ENCODE measurements around the gene GPHN. TPM values are rescaled to one million over a fixed set of nuclear protein-coding genes. Genes with fewer than 3 reads are reported as not detected.
"Not testable (repeated sequence)": the region's sequence is repeated elsewhere in the genome, so short reads cannot be mapped to it uniquely, and the experiment has no call there.

GPHN gene
- total RNA-seq, 4 donors from 2014 or later: 9.1 to 21.1 (median 15.9) TPM

GRCh38 chr14:66543996-66544395, 36.0 kb downstream of the GPHN start:
- no peaks in the 10 kb centered on the region for H3K27me3 ChIP-seq
- intact Hi-C loops (cut with DNase I): no loop called here
- H3K9me3 ChIP-seq: no peaks in the 10 kb centered on the region
- WGBS: 77% methylated on average over 2 of the region's 2 CpGs
- H3K4me1 ChIP-seq: peaks cover 4 to 11% (median 6%) of the 10 kb centered on the region in 4 donors
- no peak overlapping the region for H3K4me3 ChIP-seq
- H3K36me3 ChIP-seq: no peaks in the 10 kb centered on the region
- no peak for TF ChIP-seq POLR2A (IDR thresholded peaks at IDR 0.05; ENCODE audit: low read depth)
- TF ChIP-seq POLR2AphosphoS5 (IDR thresholded peaks at IDR 0.05): no peak
- no peak for TF ChIP-seq CTCF (IDR thresholded peaks at IDR 0.05)
- TF ChIP-seq EP300 (IDR thresholded peaks at IDR 0.05): no peak
- no peak for DNase-seq (ENCODE audit: extremely low spot score)
- no peak overlapping the region for H3K27ac ChIP-seq (replicated peaks in 1 of 4)

GRCh38 chr14:66545191-66545590, 37.2 kb downstream of the GPHN start:
- DNase-seq (ENCODE audit: extremely low spot score); H3K4me1 ChIP-seq; H3K9me3 ChIP-seq; intact Hi-C loops (cut with DNase I); H3K27me3 ChIP-seq; H3K36me3 ChIP-seq; H3K4me3 ChIP-seq; H3K27ac ChIP-seq (replicated peaks in 1 of 4): not testable (repeated sequence)
- no CpG with 5 or more reads among the region's 32 CpGs for WGBS

GRCh38 chr14:66545751-66546150, 37.8 kb downstream of the GPHN start:
- H3K27me3 ChIP-seq; H3K4me3 ChIP-seq; H3K4me1 ChIP-seq; H3K36me3 ChIP-seq; H3K9me3 ChIP-seq; H3K27ac ChIP-seq (replicated peaks in 1 of 4); intact Hi-C loops (cut with DNase I); DNase-seq (ENCODE audit: extremely low spot score): not testable (repeated sequence)
- no CpG with 5 or more reads among the region's 32 CpGs for WGBS

GRCh38 chr14:66563731-66564130, 55.8 kb downstream of the GPHN start:
- 100% methylated on average over 2 of the region's 2 CpGs for WGBS
- no peaks in the 10 kb centered on the region for H3K27me3 ChIP-seq
- TF ChIP-seq POLR2A (IDR thresholded peaks at IDR 0.05; ENCODE audit: low read depth) (no peak), POLR2AphosphoS5 (IDR thresholded peaks at IDR 0.05) (no peak), EP300 (IDR thresholded peaks at IDR 0.05) (no peak), CTCF (IDR thresholded peaks at IDR 0.05) (no peak)
- H3K4me1 ChIP-seq: peaks cover 0 to 14% (median 2%) of the 10 kb centered on the region in 4 donors
- H3K9me3 ChIP-seq: no peaks in the 10 kb centered on the region
- no peak overlapping the region for H3K27ac ChIP-seq (replicated peaks in 1 of 4)
- DNase-seq (ENCODE audit: extremely low spot score): no peak
- intact Hi-C loops (cut with DNase I): no loop called here
- no peaks in the 10 kb centered on the region for H3K36me3 ChIP-seq
- H3K4me3 ChIP-seq: no peak overlapping the region

- Histone ChIP-seq H3K36me3 (no peaks in the 10 kb centered on the region), H3K9me3 (no peaks in the 10 kb centered on the region), H3K4me1 (peaks cover 0 to 14% (median 2%) of the 10 kb centered on the region in 4 donors), H3K27me3 (no peaks in the 10 kb centered on the region), H3K4me3 (no peak overlapping the region), H3K27ac (replicated peaks in 1 of 4) (no peak overlapping the region)
- 56% methylated on average over 2 of the region's 2 CpGs for WGBS
- TF ChIP-seq CTCF (IDR thresholded peaks at IDR 0.05) (no peak), POLR2A (IDR thresholded peaks at IDR 0.05; ENCODE audit: low read depth) (no peak), POLR2AphosphoS5 (IDR thresholded peaks at IDR 0.05) (no peak), EP300 (IDR thresholded peaks at IDR 0.05) (no peak)
- no peak for DNase-seq (ENCODE audit: extremely low spot score)
- intact Hi-C loops (cut with DNase I): loop anchor here (5.0 kb wide), 1 partner anchor 71 kb away; no protein-coding TSS in a partner anchor
These were observed 60.3 kb downstream of the GPHN start for GRCh38 chr14:66568220-66568619.

GRCh38 chr14:66572826-66573225, 64.9 kb downstream of the GPHN start:
- no peak for TF ChIP-seq POLR2AphosphoS5 (IDR thresholded peaks at IDR 0.05)
- no peak for TF ChIP-seq POLR2A (IDR thresholded peaks at IDR 0.05; ENCODE audit: low read depth)
- no peak for TF ChIP-seq EP300 (IDR thresholded peaks at IDR 0.05)
- no peak for TF ChIP-seq CTCF (IDR thresholded peaks at IDR 0.05)
- WGBS: 80% methylated on average over 1 of the region's 1 CpG
- Histone ChIP-seq H3K27me3 (no peaks in the 10 kb centered on the region), H3K4me1 (peaks cover 0 to 6% (median 2%) of the 10 kb centered on the region in 4 donors), H3K4me3 (no peak overlapping the region), H3K36me3 (no peaks in the 10 kb centered on the region), H3K9me3 (peaks cover 0 to 28% (median 13%) of the 10 kb centered on the region in 4 donors), H3K27ac (replicated peaks in 1 of 4) (no peak overlapping the region)
- intact Hi-C loops (cut with DNase I): no loop called here
- DNase-seq (ENCODE audit: extremely low spot score): no peak

Measured in esophagus muscularis mucosa (tissue), 4 donors.